GM12878 (cell line): ENCODE measurements around the gene MAPK9. TPM values are rescaled to one million over a fixed set of nuclear protein-coding genes. Genes with fewer than 3 reads are reported as not detected.

Source experiments
- ATAC-seq: fragments of 200-7000 bp; cut with Tn5 transposase; 3 replicates; pipeline ENCODE4 v1.9.1; 2020; ENCODE audit warnings: mild to moderate bottlenecking, moderate library complexity
- BruUV-seq: library from RNA; stranded (reverse); fragments of 400-500 nt; replicated peaks from 2 replicates; lab custom pipeline; 2021; lab: Mats Ljungman, UMichigan
- CTCF ChIA-PET: fragments of 300-600 bp; sonication (Branson Sonifier 250); formaldehyde crosslinking; extraction: SDS; loops from one replicate; lab custom pipeline; 2021; ENCODE audit warnings: inconsistent platforms; lab: Yijun Ruan, JAX
- POLR2A ChIA-PET: fragments of 350-600 bp; formaldehyde crosslinking; extraction: SDS; loops from one replicate; lab custom pipeline; 2021; ENCODE audit warnings: inconsistent platforms; lab: Charles Lee
- RAD21 ChIA-PET: fragments of 300-600 bp; sonication (Branson Sonifier 250); formaldehyde crosslinking; loops from one replicate; lab custom pipeline; 2023; ENCODE audit warnings: antibody characterized with exemption; ENCODE audit not compliant: unreplicated experiment; lab: Charles Lee
- SMC1A ChIA-PET: fragments of 300-600 bp; sonication (Branson Sonifier 250); formaldehyde crosslinking; loops from one replicate; lab custom pipeline; 2023; ENCODE audit not compliant: unreplicated experiment, uncharacterized antibody; lab: Charles Lee
- DNase-seq: peaks from one replicate; pipeline ENCODE4 v3.0.0-alpha.2; 2011; ENCODE audit warnings: low read depth, low spot score
- FAIRE-seq: peaks from 3 replicates; lab custom pipeline; 2011; peaks lifted over from hg19 to GRCh38; lab: Jason Lieb, UNC
- H2AFZ ChIP-seq: 2 replicates; pipeline ENCODE4 v1.6.0; 2011; ENCODE audit warnings: low read depth, low read length, control low read depth; ENCODE audit not compliant: control insufficient read depth
- H3K27ac ChIP-seq: 2 replicates; pipeline ENCODE4 v1.5.1; 2011; ENCODE audit warnings: control low read depth; ENCODE audit not compliant: control insufficient read depth, insufficient read depth
- H3K27me3 ChIP-seq, 2 experiments: replicated peaks in 1 of 2; 2 replicates each; pipeline versions ENCODE4 v1.6.0 to v1.6.1; 2011; ENCODE audit warnings: low read length in 1 of 2; ENCODE audit not compliant: control insufficient read depth in 2 of 2, insufficient read depth in 2 of 2
- H3K36me3 ChIP-seq, 2 experiments: 2 replicates each; pipeline ENCODE4 v1.5.1; 2011; ENCODE audit warnings: low read length in 1 of 2; ENCODE audit not compliant: control insufficient read depth in 2 of 2, insufficient read depth in 2 of 2
- H3K4me1 ChIP-seq: 2 replicates; pipeline ENCODE4 v1.6.1; 2011; ENCODE audit warnings: mild to moderate bottlenecking, low read length, moderate library complexity, mixed read lengths; ENCODE audit not compliant: control insufficient read depth, insufficient read depth
- H3K4me2 ChIP-seq: 2 replicates; pipeline ENCODE4 v1.6.0; 2011; ENCODE audit warnings: control low read depth; ENCODE audit not compliant: control insufficient read depth, insufficient read depth
- H3K4me3 ChIP-seq: fragments of 200-600 bp; sonication (generic); 2 replicates; pipeline ENCODE4 v1.5.1; 2016
- H3K79me2 ChIP-seq: 2 replicates; pipeline ENCODE4 v1.6.0; 2011; ENCODE audit warnings: low read length; ENCODE audit not compliant: control insufficient read depth, insufficient read depth
- H3K9ac ChIP-seq: 2 replicates; pipeline ENCODE4 v1.8.0; 2011; ENCODE audit warnings: low read length, control low read depth, mixed read lengths; ENCODE audit not compliant: control insufficient read depth, insufficient read depth
- H3K9me3 ChIP-seq: replicated peaks from 3 replicates; pipeline ENCODE4 v1.5.1; 2011; ENCODE audit warnings: mild to moderate bottlenecking, low read length; ENCODE audit not compliant: control insufficient read depth, insufficient read depth
- H4K20me1 ChIP-seq: 2 replicates; pipeline ENCODE4 v1.6.0; 2011; ENCODE audit not compliant: control insufficient read depth, insufficient read depth
- BRCA1 ChIP-seq: IDR thresholded peaks from 2 replicates; pipeline ENCODE4 v1.6.1; 2011; ENCODE audit warnings: low read depth, low read length, improper control_type of control experiment
- DPF2 ChIP-seq: fragments of 450-650 bp; IDR thresholded peaks from 2 replicates; pipeline ENCODE4 v1.6.1; 2017; ENCODE audit warnings: mild to moderate bottlenecking
- IKZF2 ChIP-seq, 2 experiments: fragments of 450-650 bp; IDR thresholded peaks; 2 replicates each; pipeline ENCODE4 v1.6.1; 2017; ENCODE audit warnings: mild to moderate bottlenecking in 2 of 2, moderate library complexity in 2 of 2
- JUNB ChIP-seq: IDR thresholded peaks from 2 replicates; pipeline ENCODE4 v1.6.1; 2016; ENCODE audit warnings: antibody characterized with exemption, mild to moderate bottlenecking
- LARP7 ChIP-seq: fragments of 450-650 bp; IDR thresholded peaks from 2 replicates; pipeline ENCODE4 v1.6.1; 2017; ENCODE audit warnings: mild to moderate bottlenecking
- MTA2 ChIP-seq: fragments of 450-650 bp; IDR thresholded peaks from 2 replicates; pipeline ENCODE4 v1.6.1; 2016; ENCODE audit warnings: low read depth, mild to moderate bottlenecking, moderate library complexity
- STAT3 ChIP-seq: IDR thresholded peaks from 2 replicates; pipeline ENCODE4 v1.6.1; 2011; ENCODE audit warnings: low read depth, low read length, improper control_type of control experiment
- YY1 ChIP-seq: IDR thresholded peaks from 2 replicates; pipeline ENCODE4 v1.6.1; 2011; ENCODE audit warnings: low read depth, mild to moderate bottlenecking, low read length
- ZNF207 ChIP-seq: fragments of 450-650 bp; IDR thresholded peaks from 2 replicates; pipeline ENCODE4 v1.6.1; 2014; ENCODE audit warnings: antibody characterized with exemption, mild to moderate bottlenecking, borderline replicate concordance
- WGBS: methylation state at CpG from one replicate; pipeline ENCODE4 v1.1.6; 2016; ENCODE audit warnings: low lambda C conversion rate; ENCODE audit not compliant: insufficient replicate concordance, insufficient coverage; ENCODE audit errors: missing lambda C conversion rate; 5-methylcytosine and 5-hydroxymethylcytosine counted together
- in situ Hi-C: fragments of 300-500 bp; cut with MboI; formaldehyde crosslinking; loops from 9 replicates; pipeline ENCODE4 v1.14.3; 2018; ENCODE audit warnings: mixed read lengths
- intact Hi-C: fragments of 100-400 bp; cut with micrococcal nuclease; formaldehyde crosslinking; loops from one replicate; pipeline ENCODE4 v1.14.2; 2022; ENCODE audit not compliant: unreplicated experiment
- polyA plus RNA-seq, 11 experiments: library from polyadenylated mRNA; depleted of rRNA in 4 of 11; unstranded in 6 of 11; stranded (reverse) in 5 of 11; fragments of >200 nt; fragmentation: Nextera tagmentation in 4 of 11; fragmentation: Illumina TruSeq in 1 of 11; extraction: Ambion mirVana in 4 of 11; extraction: Trizol in 1 of 11; gene quantifications; 1 replicate in 1 of 11; 2 replicates in 10 of 11; pipeline versions ENCODE4 v1.2.1 to v1.2.3, GENCODE V29; 2011 to 2016; ENCODE audit warnings: inconsistent platforms in 2 of 11, missing spikeins in 2 of 11, low read depth in 1 of 11
- total RNA-seq, 4 experiments: library from RNA; depleted of rRNA in 3 of 4; stranded (reverse); fragments of >200 nt in 3 of 4; fragmentation: Illumina TruSeq in 1 of 4; extraction: Trizol in 1 of 4; gene quantifications; 2 replicates each; pipeline versions ENCODE4 v1.2.1 to v1.2.3, GENCODE V29; 2013 to 2021
- TF ChIP-seq, protein P1 (sequence below): fragments of 450-650 bp; formaldehyde crosslinking; IDR thresholded peaks from 2 replicates; pipeline ENCODE4 v1.4.0; 2020; ENCODE audit warnings: mild to moderate bottlenecking, moderate library complexity
- TF ChIP-seq, protein P2 (sequence below): fragments of 450-650 bp; IDR thresholded peaks from 2 replicates; pipeline ENCODE4 v1.6.1; 2016; ENCODE audit warnings: mild to moderate bottlenecking
- TF ChIP-seq, protein P3 (sequence below): fragments of 450-650 bp; IDR thresholded peaks from 2 replicates; pipeline ENCODE4 v1.6.1; 2017; ENCODE audit warnings: borderline replicate concordance
- TF ChIP-seq, protein P4 (sequence below): IDR thresholded peaks from 2 replicates; pipeline ENCODE4 v1.6.1; 2011; ENCODE audit warnings: mild to moderate bottlenecking, low read depth, low read length, moderate library complexity; ENCODE audit not compliant: insufficient replicate concordance

Gene MAPK9
- total and polyA plus RNA-seq, 10 of the 15 experiments (the other 5 are each of a cell fraction or from before 2014, with no cell fraction given), result 2.1 to 52.9 (median 21.7) TPM

DNA sequence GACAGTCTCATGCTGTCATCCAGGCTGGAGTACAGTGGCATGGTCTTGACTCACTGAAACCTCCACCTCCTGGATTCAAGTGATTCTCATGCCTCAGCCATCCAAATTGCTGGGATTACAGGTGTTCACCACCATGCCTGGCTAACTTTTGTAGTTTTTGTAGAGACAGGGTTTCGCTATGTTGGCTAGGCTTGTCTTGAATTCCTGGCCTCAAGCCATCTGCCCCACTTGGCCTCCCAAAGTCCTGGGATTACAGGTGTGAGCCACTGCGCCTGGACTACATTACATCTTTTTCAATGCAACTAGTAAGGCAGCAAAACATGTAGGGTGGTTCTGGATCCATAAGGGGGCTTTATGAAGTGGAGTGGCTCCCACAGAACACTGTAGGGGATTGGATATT, 53.3 kb downstream of the MAPK9 start (continued):
- TF ChIP-seq, protein P1, sequence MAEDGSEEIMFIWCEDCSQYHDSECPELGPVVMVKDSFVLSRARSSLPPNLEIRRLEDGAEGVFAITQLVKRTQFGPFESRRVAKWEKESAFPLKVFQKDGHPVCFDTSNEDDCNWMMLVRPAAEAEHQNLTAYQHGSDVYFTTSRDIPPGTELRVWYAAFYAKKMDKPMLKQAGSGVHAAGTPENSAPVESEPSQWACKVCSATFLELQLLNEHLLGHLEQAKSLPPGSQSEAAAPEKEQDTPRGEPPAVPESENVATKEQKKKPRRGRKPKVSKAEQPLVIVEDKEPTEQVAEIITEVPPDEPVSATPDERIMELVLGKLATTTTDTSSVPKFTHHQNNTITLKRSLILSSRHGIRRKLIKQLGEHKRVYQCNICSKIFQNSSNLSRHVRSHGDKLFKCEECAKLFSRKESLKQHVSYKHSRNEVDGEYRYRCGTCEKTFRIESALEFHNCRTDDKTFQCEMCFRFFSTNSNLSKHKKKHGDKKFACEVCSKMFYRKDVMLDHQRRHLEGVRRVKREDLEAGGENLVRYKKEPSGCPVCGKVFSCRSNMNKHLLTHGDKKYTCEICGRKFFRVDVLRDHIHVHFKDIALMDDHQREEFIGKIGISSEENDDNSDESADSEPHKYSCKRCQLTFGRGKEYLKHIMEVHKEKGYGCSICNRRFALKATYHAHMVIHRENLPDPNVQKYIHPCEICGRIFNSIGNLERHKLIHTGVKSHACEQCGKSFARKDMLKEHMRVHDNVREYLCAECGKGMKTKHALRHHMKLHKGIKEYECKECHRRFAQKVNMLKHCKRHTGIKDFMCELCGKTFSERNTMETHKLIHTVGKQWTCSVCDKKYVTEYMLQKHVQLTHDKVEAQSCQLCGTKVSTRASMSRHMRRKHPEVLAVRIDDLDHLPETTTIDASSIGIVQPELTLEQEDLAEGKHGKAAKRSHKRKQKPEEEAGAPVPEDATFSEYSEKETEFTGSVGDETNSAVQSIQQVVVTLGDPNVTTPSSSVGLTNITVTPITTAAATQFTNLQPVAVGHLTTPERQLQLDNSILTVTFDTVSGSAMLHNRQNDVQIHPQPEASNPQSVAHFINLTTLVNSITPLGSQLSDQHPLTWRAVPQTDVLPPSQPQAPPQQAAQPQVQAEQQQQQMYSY (CRISPR knock-in tag), result no peak
- TF ChIP-seq, protein P2, sequence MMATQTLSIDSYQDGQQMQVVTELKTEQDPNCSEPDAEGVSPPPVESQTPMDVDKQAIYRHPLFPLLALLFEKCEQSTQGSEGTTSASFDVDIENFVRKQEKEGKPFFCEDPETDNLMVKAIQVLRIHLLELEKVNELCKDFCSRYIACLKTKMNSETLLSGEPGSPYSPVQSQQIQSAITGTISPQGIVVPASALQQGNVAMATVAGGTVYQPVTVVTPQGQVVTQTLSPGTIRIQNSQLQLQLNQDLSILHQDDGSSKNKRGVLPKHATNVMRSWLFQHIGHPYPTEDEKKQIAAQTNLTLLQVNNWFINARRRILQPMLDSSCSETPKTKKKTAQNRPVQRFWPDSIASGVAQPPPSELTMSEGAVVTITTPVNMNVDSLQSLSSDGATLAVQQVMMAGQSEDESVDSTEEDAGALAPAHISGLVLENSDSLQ, result no peak
- TF ChIP-seq LARP7 (no peak), YY1 (no peak), BRCA1 (no peak), ZNF207 (no peak), JUNB (no peak)
- TF ChIP-seq, all 136 proteins: peak for 0

DNA sequence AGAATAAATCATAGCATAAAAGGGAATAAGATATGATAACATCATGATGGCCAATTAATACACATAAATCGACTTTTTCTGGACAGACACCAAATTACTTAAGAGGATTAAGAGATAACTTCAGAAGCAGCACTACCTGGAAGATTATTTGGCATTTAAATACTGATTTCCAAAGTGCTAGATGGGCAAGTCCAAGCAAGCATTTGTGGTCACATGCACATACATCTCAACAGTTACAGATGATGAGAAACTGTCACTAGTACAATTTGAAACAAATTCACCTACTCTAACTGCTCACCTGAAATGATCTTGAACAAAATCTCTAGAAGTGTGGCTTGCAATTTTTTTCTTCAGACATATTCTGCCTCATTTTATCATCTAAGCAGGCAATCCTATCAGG, 56.0 kb downstream of the MAPK9 start:
- Histone ChIP-seq H3K79me2 (no peaks in the 10 kb centered on the region), H3K4me1 (no peaks in the 10 kb centered on the region), H3K9me3 (no peaks in the 10 kb centered on the region; the same call in 2 of the 3 replicates), H3K4me2 (no peak overlapping the region), H3K27ac (no peak overlapping the region), H3K9ac (no peak overlapping the region), H2AFZ (no peak overlapping the region), H3K27me3 (no peaks in the 10 kb centered on the region), H3K36me3 (peaks cover 3 to 22% of the 10 kb centered on the region in 2 experiments), H4K20me1 (no peaks in the 10 kb centered on the region), H3K4me3 (no peak overlapping the region)
- in situ Hi-C loops (no loop called here), intact Hi-C loops (no loop called here)
- ATAC-seq (no peak), FAIRE-seq (no peak), DNase-seq (no peak)
- CTCF ChIA-PET, result no interaction called here
- RAD21 ChIA-PET, result no interaction called here
- BruUV-seq, result no TSS peak
- POLR2A ChIA-PET, result no interaction called here
- WGBS, result 93% methylated on average over 1 of the region's 1 CpG
- SMC1A ChIA-PET, result no interaction called here
- no peak for TF ChIP-seq IKZF2 (IDR thresholded peaks at IDR 0.05)
- no peak for TF ChIP-seq DPF2
- TF ChIP-seq STAT3, result no peak
- TF ChIP-seq, protein P3, sequence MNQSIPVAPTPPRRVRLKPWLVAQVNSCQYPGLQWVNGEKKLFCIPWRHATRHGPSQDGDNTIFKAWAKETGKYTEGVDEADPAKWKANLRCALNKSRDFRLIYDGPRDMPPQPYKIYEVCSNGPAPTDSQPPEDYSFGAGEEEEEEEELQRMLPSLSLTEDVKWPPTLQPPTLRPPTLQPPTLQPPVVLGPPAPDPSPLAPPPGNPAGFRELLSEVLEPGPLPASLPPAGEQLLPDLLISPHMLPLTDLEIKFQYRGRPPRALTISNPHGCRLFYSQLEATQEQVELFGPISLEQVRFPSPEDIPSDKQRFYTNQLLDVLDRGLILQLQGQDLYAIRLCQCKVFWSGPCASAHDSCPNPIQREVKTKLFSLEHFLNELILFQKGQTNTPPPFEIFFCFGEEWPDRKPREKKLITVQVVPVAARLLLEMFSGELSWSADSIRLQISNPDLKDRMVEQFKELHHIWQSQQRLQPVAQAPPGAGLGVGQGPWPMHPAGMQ, result no peak
- TF ChIP-seq MTA2, result no peak
- TF ChIP-seq, protein P4, sequence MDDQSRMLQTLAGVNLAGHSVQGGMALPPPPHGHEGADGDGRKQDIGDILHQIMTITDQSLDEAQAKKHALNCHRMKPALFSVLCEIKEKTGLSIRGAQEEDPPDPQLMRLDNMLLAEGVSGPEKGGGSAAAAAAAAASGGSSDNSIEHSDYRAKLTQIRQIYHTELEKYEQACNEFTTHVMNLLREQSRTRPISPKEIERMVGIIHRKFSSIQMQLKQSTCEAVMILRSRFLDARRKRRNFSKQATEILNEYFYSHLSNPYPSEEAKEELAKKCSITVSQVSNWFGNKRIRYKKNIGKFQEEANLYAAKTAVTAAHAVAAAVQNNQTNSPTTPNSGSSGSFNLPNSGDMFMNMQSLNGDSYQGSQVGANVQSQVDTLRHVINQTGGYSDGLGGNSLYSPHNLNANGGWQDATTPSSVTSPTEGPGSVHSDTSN, result no peak
